ENCODE data around the gene CCNL2.

DNA sequence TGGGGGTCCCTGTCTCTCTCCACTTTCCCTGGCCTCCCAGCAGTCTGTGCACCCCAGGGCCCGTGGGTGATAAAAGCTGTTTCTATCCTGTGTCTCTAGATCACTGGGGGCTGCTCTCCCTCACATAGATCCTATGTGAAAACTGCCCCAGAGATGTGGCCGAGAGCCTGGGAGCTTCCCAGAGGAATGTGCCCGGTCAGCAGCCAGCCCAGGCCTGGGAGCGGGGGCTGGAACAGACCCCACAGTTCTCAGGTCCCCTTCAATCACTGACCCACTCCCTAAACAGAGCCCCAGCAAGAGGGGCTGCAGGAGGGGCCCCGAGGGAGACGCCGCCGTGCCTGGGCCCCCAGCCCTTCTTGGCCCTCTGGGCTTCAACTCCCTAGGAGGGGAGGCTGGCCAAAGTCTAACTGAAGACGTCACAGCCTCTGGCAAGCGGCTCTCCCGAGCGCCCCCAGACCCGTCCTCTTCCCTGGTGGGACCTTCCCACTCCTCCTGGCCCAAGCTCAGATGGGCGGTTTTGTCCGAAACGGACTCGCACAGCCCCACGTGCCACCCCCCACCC lies 41.2 kb downstream of the CCNL2 start:
- no peak for TF ChIP-seq POLR2A (IDR thresholded peaks at IDR 0.05)
- TF ChIP-seq, protein P1, sequence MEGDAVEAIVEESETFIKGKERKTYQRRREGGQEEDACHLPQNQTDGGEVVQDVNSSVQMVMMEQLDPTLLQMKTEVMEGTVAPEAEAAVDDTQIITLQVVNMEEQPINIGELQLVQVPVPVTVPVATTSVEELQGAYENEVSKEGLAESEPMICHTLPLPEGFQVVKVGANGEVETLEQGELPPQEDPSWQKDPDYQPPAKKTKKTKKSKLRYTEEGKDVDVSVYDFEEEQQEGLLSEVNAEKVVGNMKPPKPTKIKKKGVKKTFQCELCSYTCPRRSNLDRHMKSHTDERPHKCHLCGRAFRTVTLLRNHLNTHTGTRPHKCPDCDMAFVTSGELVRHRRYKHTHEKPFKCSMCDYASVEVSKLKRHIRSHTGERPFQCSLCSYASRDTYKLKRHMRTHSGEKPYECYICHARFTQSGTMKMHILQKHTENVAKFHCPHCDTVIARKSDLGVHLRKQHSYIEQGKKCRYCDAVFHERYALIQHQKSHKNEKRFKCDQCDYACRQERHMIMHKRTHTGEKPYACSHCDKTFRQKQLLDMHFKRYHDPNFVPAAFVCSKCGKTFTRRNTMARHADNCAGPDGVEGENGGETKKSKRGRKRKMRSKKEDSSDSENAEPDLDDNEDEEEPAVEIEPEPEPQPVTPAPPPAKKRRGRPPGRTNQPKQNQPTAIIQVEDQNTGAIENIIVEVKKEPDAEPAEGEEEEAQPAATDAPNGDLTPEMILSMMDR (IDR thresholded peaks at IDR 0.05), result no peak

All from ovary (tissue), 3 donors.